ENCODE measurements around the gene ST6GAL1. TPM values are rescaled to one million over a fixed set of nuclear protein-coding genes. Genes with fewer than 3 reads are reported as not detected.

ST6GAL1 gene
- total and polyA plus RNA-seq, 2 of the 8 experiments (the other 6 are each of a cell fraction or from before 2014, with no cell fraction given), result 62.8 to 80.9 TPM

DNA sequence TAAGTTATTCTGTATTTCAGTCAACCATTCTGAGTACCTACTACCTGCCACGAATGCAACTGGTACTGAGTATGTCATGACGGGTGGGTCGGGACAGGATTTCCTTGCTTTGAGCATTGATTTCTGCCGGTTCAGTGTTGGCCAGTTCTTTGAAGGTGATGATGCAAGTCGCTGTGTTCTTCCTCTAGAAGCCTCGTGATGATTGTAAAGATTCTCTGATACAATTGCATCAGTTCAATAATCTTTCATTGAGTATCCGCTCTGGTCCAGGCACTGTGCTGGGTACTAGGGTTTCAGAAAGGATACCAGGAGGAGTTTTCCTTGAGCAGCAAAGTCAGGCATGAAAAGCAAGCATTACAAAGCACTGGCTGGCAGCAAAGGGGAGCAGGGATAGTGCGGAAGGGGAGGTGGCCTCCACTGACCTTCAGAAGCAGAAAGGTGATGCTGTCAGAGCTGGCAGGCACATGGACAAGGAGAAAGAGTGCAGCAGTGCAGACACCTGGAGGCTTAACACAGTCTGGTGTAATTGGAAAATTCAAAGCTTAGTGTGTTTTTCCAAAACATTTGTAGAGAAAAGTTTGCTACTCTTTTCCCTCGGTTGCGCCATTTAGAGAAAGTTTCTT, 108.9 kb downstream of the ST6GAL1 start:
- Histone ChIP-seq H2BK15ac (ENCODE audit: low read length) (no peak overlapping the region), H4K20me1 (replicated peaks in 1 of 2; ENCODE audit: control insufficient read depth in 1 of 2, insufficient read depth in 2 of 2, low read length in 2 of 2) (peaks cover 0 to 2% of the 10 kb centered on the region in 2 experiments), H3K18ac (ENCODE audit: extremely low read depth, low read length) (no peak overlapping the region), H3K27me3 (replicated peaks in 1 of 4; ENCODE audit: control insufficient read depth in 3 of 4, extremely low read depth in 1 of 4, insufficient read depth in 3 of 4, low read length in 3 of 4) (no peaks in the 10 kb centered on the region), H3K4me3 (ENCODE audit: extremely low read depth in 1 of 4, insufficient read depth in 2 of 4, low read depth in 3 of 4, low read length in 4 of 4) (no peak overlapping the region), H3K4me2 (ENCODE audit: insufficient read depth in 1 of 2, low read depth in 2 of 2, low read length in 2 of 2) (no peak overlapping the region), H2BK5ac (ENCODE audit: low read depth, low read length) (no peak overlapping the region), H2AK5ac (ENCODE audit: low read depth, low read length) (no peak overlapping the region), H4K8ac (ENCODE audit: extremely low read depth, insufficient read depth, low read length) (no peak overlapping the region), H3K4ac (replicated peaks; ENCODE audit: insufficient read length, low read depth, low read length) (no peak overlapping the region), H3K4me1 (replicated peaks in 1 of 4; ENCODE audit: control insufficient read depth in 3 of 4, insufficient read depth in 4 of 4, low read length in 3 of 4) (no peaks in the 10 kb centered on the region), H2AFZ (ENCODE audit: low read length) (no peak overlapping the region), H3K56ac (replicated peaks; ENCODE audit: insufficient read length, low read depth, low read length) (no peak overlapping the region), H3K9ac (replicated peaks in 1 of 4; ENCODE audit: extremely low read depth in 1 of 4, low read depth in 3 of 4, low read length in 3 of 4) (no peak overlapping the region), H3K79me2 (ENCODE audit: control insufficient read depth in 1 of 2, insufficient read depth in 2 of 2, low read length in 2 of 2) (peaks cover 0 to 2% of the 10 kb centered on the region in 2 experiments; a peak in 1 of 4 replicates), H2BK12ac (ENCODE audit: low read depth, low read length) (no peak overlapping the region), H3K27ac (ENCODE audit: low read depth, low read length) (no peak overlapping the region), H2BK120ac (replicated peaks; ENCODE audit: low read depth, low read length) (no peak overlapping the region), H3K23me2 (ENCODE audit: low read depth, low read length) (no peaks in the 10 kb centered on the region), H3K14ac (ENCODE audit: insufficient read length) (no peak overlapping the region), H3K79me1 (ENCODE audit: low read depth, low read length) (no peaks in the 10 kb centered on the region; the same call in 1 of the 2 replicates), H2BK20ac (ENCODE audit: low read length) (no peak overlapping the region), H3K9me3 (ENCODE audit: insufficient read depth in 2 of 2, low read depth in 1 of 2, low read length in 1 of 2) (0 out of 4 replicates have a peak, but pooled peaks cover 2% of the 10 kb centered on the region in 2 experiments), H3K36me3 (ENCODE audit: control insufficient read depth in 2 of 4, insufficient read depth in 4 of 4, low read length in 3 of 4) (peaks cover 2 to 47% (median 23%) of the 10 kb centered on the region in 4 experiments; a peak in 7 of 8 replicates), H3K23ac (ENCODE audit: insufficient read length) (no peak overlapping the region), H4K91ac (replicated peaks; ENCODE audit: insufficient read length, low read length) (no peak overlapping the region), H4K5ac (ENCODE audit: insufficient read length, low read depth, low read length) (no peak overlapping the region)
- CTCF ChIA-PET (ENCODE audit: partially characterized antibody), result interaction anchor here (0.8 to 0.9 kb wide), 2 partner anchors 9 to 35 kb away, joined by 3 read pairs; no protein-coding TSS in a partner anchor
- FAIRE-seq (no peak), DNase-seq (ENCODE audit: low read depth in 1 of 2, low spot score in 2 of 2) (no peak)
- 90% methylated on average over 10 of the region's 10 CpGs; no CpG with 5 or more reads in 1 of the 2 experiments for WGBS, 2 experiments (ENCODE audit: extremely low coverage in 1 of 2, insufficient coverage in 1 of 2, insufficient read length in 1 of 2, insufficient replicate concordance in 2 of 2, low coverage in 1 of 2, low lambda C conversion rate in 2 of 2, missing lambda C conversion rate in 1 of 2)
- POLR2A ChIA-PET (ENCODE audit: partially characterized antibody), result no interaction called here
- TF ChIP-seq RFX5 (IDR thresholded peaks at IDR 0.05; ENCODE audit: borderline replicate concordance, low read depth, low read length) (no peak), YY1 (IDR thresholded peaks at IDR 0.05; ENCODE audit: low read depth, low read length) (no peak), KDM1A (IDR thresholded peaks at IDR 0.05; ENCODE audit: borderline replicate concordance, low read length) (no peak), PHF8 (conservative IDR thresholded peaks at IDR 0.05; ENCODE audit: low read depth, low read length) (no peak), SIN3A (conservative IDR thresholded peaks at IDR 0.05 in 1 of 2, IDR thresholded peaks at IDR 0.05 in 1 of 2; ENCODE audit: low read depth in 1 of 2, low read length in 2 of 2) (no peak), SP4 (IDR thresholded peaks at IDR 0.05; ENCODE audit: low read length) (no peak), EGR1 (IDR thresholded peaks at IDR 0.05; ENCODE audit: borderline replicate concordance, low read depth, low read length) (no peak), EP300 (IDR thresholded peaks at IDR 0.05; ENCODE audit: borderline replicate concordance in 1 of 2, low read depth in 2 of 2, low read length in 2 of 2) (no peak), EZH2 (IDR thresholded peaks at IDR 0.05; ENCODE audit: low read depth, low read length, severe bottlenecking) (no peak), KDM4A (IDR thresholded peaks at IDR 0.05; ENCODE audit: low read depth, low read length, severe bottlenecking) (no peak)
- TF ChIP-seq, protein P1, sequence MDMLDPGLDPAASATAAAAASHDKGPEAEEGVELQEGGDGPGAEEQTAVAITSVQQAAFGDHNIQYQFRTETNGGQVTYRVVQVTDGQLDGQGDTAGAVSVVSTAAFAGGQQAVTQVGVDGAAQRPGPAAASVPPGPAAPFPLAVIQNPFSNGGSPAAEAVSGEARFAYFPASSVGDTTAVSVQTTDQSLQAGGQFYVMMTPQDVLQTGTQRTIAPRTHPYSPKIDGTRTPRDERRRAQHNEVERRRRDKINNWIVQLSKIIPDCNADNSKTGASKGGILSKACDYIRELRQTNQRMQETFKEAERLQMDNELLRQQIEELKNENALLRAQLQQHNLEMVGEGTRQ (IDR thresholded peaks at IDR 0.05; ENCODE audit: low read length), result no peak

Data from H1 (cell line).